ENCODE data around the gene SNRNP48.

The SNRNP48 gene

DNA sequence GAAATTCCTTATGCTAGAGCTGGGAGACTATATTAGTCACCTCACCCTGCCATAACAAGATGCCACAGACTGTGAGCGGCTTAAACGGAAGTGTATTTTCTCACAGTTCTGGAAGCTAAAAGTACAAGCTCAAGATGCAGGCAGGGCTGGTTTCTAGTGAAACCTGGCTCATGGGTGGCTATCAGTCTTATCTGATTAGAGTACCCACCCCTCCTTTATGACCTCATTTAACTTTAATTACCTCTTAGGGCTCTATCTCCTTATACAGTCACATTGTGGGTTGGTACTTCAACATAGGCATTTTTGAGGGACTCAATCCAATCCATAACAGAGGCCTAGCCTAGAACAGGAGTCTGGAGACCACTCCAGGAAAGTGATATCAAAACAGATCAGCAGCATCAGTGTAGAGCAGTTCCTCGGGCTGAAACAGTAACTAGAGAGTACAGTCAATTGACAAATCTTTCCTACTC, 2.3 kb upstream of the SNRNP48 start:
- TF ChIP-seq, protein P1, sequence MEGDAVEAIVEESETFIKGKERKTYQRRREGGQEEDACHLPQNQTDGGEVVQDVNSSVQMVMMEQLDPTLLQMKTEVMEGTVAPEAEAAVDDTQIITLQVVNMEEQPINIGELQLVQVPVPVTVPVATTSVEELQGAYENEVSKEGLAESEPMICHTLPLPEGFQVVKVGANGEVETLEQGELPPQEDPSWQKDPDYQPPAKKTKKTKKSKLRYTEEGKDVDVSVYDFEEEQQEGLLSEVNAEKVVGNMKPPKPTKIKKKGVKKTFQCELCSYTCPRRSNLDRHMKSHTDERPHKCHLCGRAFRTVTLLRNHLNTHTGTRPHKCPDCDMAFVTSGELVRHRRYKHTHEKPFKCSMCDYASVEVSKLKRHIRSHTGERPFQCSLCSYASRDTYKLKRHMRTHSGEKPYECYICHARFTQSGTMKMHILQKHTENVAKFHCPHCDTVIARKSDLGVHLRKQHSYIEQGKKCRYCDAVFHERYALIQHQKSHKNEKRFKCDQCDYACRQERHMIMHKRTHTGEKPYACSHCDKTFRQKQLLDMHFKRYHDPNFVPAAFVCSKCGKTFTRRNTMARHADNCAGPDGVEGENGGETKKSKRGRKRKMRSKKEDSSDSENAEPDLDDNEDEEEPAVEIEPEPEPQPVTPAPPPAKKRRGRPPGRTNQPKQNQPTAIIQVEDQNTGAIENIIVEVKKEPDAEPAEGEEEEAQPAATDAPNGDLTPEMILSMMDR (IDR thresholded peaks at IDR 0.05) = no peak

DNA sequence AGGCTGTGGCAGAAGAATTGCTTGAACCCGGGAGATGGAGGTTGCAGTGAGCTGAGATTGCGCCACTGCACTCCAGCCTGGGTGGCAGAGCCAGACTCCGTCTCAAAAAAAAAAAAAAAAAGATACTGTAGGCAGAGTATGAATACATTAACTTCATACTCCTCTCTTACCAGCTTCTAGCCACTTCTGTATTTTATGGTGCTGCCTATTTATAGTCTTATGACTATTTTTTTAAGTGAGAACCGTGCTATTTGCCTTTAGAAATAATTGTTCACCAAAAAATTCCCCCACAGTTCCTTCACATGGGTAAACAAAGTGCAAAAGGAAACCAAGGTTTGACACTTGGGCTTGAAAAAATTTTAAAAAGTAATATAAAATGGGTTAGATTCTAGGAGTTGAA, 1.5 kb upstream of the SNRNP48 start:
- TF ChIP-seq, protein P1 (IDR thresholded peaks at IDR 0.05) = no peak

DNA sequence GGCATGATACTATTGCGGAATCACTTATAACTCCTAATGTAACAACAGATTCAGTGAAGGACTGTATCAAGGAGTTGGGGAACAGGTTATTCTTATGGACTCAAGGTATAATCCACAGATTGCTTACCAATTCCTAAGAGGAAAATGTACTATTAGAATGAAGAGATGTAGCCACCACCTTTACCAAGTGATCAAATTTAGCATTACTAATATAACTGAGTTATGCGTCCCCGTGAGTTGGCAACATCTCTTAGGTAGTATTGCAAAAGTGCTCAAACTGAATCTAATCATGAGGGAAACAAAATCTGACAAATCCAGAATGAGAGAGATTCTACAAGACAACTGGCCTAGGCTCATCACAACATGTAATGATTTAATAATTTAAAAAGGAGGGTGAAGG, 777 bp upstream of the SNRNP48 start:
- TF ChIP-seq, protein P1 (IDR thresholded peaks at IDR 0.05) = no peak

DNA sequence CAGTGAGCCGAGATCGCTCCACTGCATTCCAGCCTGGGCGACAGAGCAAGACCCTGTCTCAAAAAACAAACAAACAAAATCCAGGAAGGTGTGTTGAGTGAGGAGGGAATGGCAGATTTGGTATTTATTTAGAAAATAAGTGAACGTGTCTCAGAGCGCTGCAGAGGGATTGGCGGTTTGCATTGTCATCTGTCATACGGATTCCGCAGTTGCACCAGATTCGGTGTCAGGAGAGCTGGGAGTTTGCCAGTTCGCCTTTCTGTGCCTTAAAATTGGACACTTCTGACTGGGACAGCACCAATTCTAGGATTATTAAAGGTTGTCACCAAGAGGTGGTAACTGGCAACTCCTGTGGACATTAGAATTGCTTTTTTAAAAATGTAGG, 912 bp downstream of the SNRNP48 start:
- TF ChIP-seq, protein P1 (IDR thresholded peaks at IDR 0.05) = no peak

DNA sequence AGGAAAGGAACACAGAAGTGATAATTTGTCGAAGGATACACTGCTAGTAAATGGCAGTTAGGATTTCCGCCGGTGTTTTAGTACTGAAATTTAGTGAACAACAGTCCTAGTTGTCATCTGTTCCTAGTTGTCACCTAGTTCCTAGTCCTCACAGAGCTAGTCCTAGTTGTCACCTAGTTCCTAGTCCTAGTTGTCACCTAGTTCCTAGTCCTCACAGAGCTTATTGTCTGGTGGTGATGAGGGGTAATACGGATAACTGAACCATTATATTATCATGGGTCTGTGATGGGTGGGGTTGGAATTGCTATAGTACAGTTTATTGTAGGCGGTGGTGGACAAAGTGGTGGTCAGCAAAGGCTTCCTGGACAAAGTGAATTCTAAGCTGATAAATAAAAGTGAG, 1.8 kb downstream of the SNRNP48 start:
- TF ChIP-seq, protein P1 (IDR thresholded peaks at IDR 0.05) = no peak

DNA sequence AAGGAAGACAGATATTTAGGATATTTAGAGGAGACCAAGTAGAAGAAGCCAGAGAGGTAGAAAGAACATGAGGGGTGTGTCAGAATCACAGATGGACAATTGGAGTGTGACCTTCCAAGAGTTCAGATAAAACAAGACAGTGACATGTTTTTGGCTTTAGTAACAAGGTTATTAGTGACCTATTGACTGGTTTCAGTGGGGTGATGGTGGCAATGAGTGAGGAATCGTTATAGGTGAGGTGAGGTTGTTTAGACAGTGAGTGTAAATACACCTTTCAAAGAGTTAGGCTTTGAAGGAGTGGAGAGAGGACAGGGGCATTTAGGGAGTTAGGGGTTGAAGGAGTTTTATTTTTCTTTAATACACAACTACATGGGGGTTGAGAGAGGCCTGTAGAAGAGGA, 3.2 kb downstream of the SNRNP48 start:
- TF ChIP-seq, protein P1 (IDR thresholded peaks at IDR 0.05) = no peak

DNA sequence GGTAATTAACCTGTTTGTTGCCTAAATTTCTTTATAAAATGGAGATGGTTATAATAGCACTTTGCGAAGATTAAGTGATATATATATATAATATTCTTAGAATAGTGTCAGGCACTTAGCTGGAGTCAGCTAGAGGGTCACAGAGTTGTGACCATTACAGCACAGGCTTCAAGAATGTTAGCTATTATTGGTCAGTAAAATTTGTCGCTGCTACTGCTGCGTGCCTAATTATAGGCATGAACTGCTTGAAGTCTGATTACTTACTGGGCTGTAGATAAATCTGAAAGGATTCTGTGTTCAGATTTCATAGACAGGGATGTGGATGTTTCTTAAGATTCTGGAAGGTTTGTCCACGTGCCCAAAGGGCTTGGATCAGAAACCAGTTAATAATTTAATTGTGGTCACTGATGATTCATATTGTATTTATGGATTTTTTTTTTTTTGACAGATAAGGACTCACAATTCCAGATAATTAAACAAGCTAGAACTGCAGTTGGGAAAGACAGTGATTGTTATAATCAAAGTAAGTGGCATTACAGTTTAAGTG, 4.7 kb downstream of the SNRNP48 start:
- TF ChIP-seq, protein P1 (IDR thresholded peaks at IDR 0.05) = no peak

DNA sequence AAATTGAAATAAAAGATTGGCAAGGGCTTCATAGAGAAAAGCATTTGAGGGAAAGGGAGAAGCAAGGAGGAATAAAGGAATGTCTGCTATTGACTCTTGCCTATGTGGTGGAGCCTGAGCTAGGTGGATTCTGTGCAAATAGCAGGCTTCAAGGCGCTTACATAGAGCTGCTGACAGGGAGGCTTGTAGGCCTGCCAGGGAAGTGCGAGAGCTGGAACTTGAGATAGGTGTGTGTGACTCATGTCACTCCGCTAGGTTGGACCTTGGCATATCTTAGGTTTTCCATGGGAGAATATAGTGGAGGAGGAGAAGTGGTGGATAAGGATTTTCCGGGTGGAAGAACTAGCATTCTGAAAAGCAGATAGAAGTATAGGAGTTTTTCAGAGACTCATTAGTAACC, 14.0 kb downstream of the SNRNP48 start:
- TF ChIP-seq, protein P1 (IDR thresholded peaks at IDR 0.05) = no peak

All from LNCAP (cell line).